Liver (tissue), 9 donors: Measurements from ENCODE around the gene EPHB2. TPM values are rescaled to one million over a fixed set of nuclear protein-coding genes. Genes with fewer than 3 reads are reported as not detected.

Experiments
- DNase-seq: peaks from one replicate; pipeline ENCODE4 v3.0.0-alpha.2; 2017; ENCODE audit warnings: low spot score
- H3K27ac ChIP-seq, 2 donors: one replicate each; pipeline ENCODE4 v1.7.0; 2013; ENCODE audit warnings: inconsistent platforms in 2 of 2, low read length in 2 of 2, control low read depth in 1 of 2, low read depth in 1 of 2, mild to moderate bottlenecking in 1 of 2
- H3K27me3 ChIP-seq, 4 donors: one replicate each; pipeline versions ENCODE4 v1.6.1 to v1.7.0; 2013; ENCODE audit warnings: low read length in 3 of 4, inconsistent platforms in 1 of 4, mild to moderate bottlenecking in 1 of 4, moderate library complexity in 1 of 4; ENCODE audit not compliant: control insufficient read depth in 4 of 4, insufficient read depth in 4 of 4
- H3K36me3 ChIP-seq, 4 donors: one replicate each; pipeline versions ENCODE4 v1.6.1 to v1.7.0; 2013; ENCODE audit warnings: low read length in 3 of 4, mild to moderate bottlenecking in 3 of 4, low read depth in 1 of 4, moderate library complexity in 1 of 4; ENCODE audit not compliant: control insufficient read depth in 4 of 4, insufficient read depth in 3 of 4
- H3K4me1 ChIP-seq, 4 donors: one replicate each; pipeline versions ENCODE4 v1.6.1 to v1.7.0; 2013; ENCODE audit warnings: low read length in 3 of 4, mild to moderate bottlenecking in 3 of 4, moderate library complexity in 1 of 4; ENCODE audit not compliant: control insufficient read depth in 4 of 4, insufficient read depth in 4 of 4
- H3K4me3 ChIP-seq, 3 donors: one replicate each; pipeline versions ENCODE4 v1.6.1 to v1.7.0; 2013; ENCODE audit warnings: low read length in 3 of 3, control low read depth in 1 of 3, low read depth in 1 of 3, mild to moderate bottlenecking in 1 of 3
- H3K9ac ChIP-seq, 2 donors: one replicate each; pipeline ENCODE4 v1.7.0; 2013; ENCODE audit warnings: low read length in 2 of 2, mild to moderate bottlenecking in 2 of 2, moderate library complexity in 2 of 2, control low read depth in 1 of 2, low read depth in 1 of 2
- H3K9me3 ChIP-seq, 4 donors: one replicate each; pipeline versions ENCODE4 v1.6.1 to v1.7.0; 2013; ENCODE audit warnings: low read length in 3 of 4; ENCODE audit not compliant: control insufficient read depth in 4 of 4
- ATF3 ChIP-seq: IDR thresholded peaks from 2 replicates; pipeline ENCODE4 v1.6.1; 2016; ENCODE audit warnings: antibody characterized with exemption
- CTCF ChIP-seq: fragments of 150-350 bp; IDR thresholded peaks from 2 replicates; pipeline ENCODE4 v1.5.1; 2017; ENCODE audit warnings: improper control_type of control experiment, low read depth, low read length; ENCODE audit not compliant: missing input control
- EGR1 ChIP-seq, 2 donors: IDR thresholded peaks; 2 replicates each; pipeline ENCODE4 v1.6.1; 2016 to 2018; ENCODE audit warnings: antibody characterized with exemption in 2 of 2, low read depth in 2 of 2
- FOXA1 ChIP-seq: IDR thresholded peaks from 2 replicates; pipeline ENCODE4 v1.6.1; 2016; ENCODE audit warnings: antibody characterized with exemption
- FOXA2 ChIP-seq: IDR thresholded peaks from 2 replicates; pipeline ENCODE4 v1.6.1; 2016; ENCODE audit warnings: antibody characterized with exemption
- GABPA ChIP-seq, 2 donors: IDR thresholded peaks in 1 of 2; conservative IDR thresholded peaks in 1 of 2; 2 replicates each; pipeline ENCODE4 v1.6.1; 2016; ENCODE audit warnings: antibody characterized with exemption in 2 of 2, mild to moderate bottlenecking in 1 of 2, moderate library complexity in 1 of 2
- HNF4A ChIP-seq, 2 donors: conservative IDR thresholded peaks; 2 replicates each; pipeline ENCODE4 v1.6.1; 2016; ENCODE audit warnings: antibody characterized with exemption in 2 of 2, mild to moderate bottlenecking in 2 of 2
- HNF4G ChIP-seq: IDR thresholded peaks from 2 replicates; pipeline ENCODE4 v1.6.1; 2016; ENCODE audit warnings: antibody characterized with exemption
- JUND ChIP-seq, 2 donors: IDR thresholded peaks; 2 replicates each; pipeline ENCODE4 v1.6.1; 2016; ENCODE audit warnings: antibody characterized with exemption in 2 of 2
- MAX ChIP-seq: IDR thresholded peaks from 2 replicates; pipeline ENCODE4 v1.6.1; 2016; ENCODE audit warnings: antibody characterized with exemption
- NR2F2 ChIP-seq: IDR thresholded peaks from 2 replicates; pipeline ENCODE4 v1.6.1; 2016; ENCODE audit warnings: antibody characterized with exemption
- RAD21 ChIP-seq, 2 donors: IDR thresholded peaks; 2 replicates each; pipeline ENCODE4 v1.6.1; 2016; ENCODE audit warnings: antibody characterized with exemption in 2 of 2, mild to moderate bottlenecking in 2 of 2
- REST ChIP-seq: IDR thresholded peaks from 2 replicates; pipeline ENCODE4 v1.6.1; 2016; ENCODE audit warnings: antibody characterized with exemption, mild to moderate bottlenecking
- RXRA ChIP-seq, 2 donors: IDR thresholded peaks; 2 replicates each; pipeline ENCODE4 v1.6.1; 2017 to 2018; ENCODE audit warnings: antibody characterized with exemption in 2 of 2, mild to moderate bottlenecking in 1 of 2
- SP1 ChIP-seq: IDR thresholded peaks from 2 replicates; pipeline ENCODE4 v1.6.1; 2018; ENCODE audit warnings: antibody characterized with exemption, mild to moderate bottlenecking
- TAF1 ChIP-seq: conservative IDR thresholded peaks from 2 replicates; pipeline ENCODE4 v1.6.1; 2016; ENCODE audit warnings: antibody characterized with exemption, mild to moderate bottlenecking
- YY1 ChIP-seq: IDR thresholded peaks from 2 replicates; pipeline ENCODE4 v1.6.1; 2016; ENCODE audit warnings: antibody characterized with exemption, mild to moderate bottlenecking
- ZBTB33 ChIP-seq: IDR thresholded peaks from 2 replicates; pipeline ENCODE4 v1.6.1; 2016; ENCODE audit warnings: antibody characterized with exemption
- whole genome bisulfite sequencing: extraction: QIAGEN DNeasy Blood & Tissue Kit; methylation state at CpG from one replicate; pipeline ENCODE4 v1.1.7; 2013; 5-methylcytosine and 5-hydroxymethylcytosine counted together
- polyA plus RNA-seq, 2 donors: library from polyadenylated mRNA; stranded (reverse) in 1 of 2; unstranded in 1 of 2; fragments of 200-250 nt in 1 of 2; fragments of >200 nt in 1 of 2; fragmentation: Nextera tagmentation in 1 of 2; extraction: Ambion mirVana in 1 of 2; gene quantifications; one replicate each; pipeline versions ENCODE4 v1.2.1 to v1.2.3, GENCODE V29; 2013 to 2015
- total RNA-seq, 2 donors: library from RNA; depleted of rRNA; stranded (reverse); fragments of >200 nt; gene quantifications; one replicate each; pipeline ENCODE4 v1.2.3, GENCODE V29; 2014
- donor health status: healthy.
- donor health status: healthy.
- donor health status: healthy.
- donor health status: healthy.
- donor health status: healthy.

Gene EPHB2
- total and polyA plus RNA-seq, 4 donors, result 0.07 to 1.0 (median 0.38) TPM

- no peak for TF ChIP-seq NR2F2
- no peak for TF ChIP-seq GABPA (IDR thresholded peaks at IDR 0.05 in 1 of 2, conservative IDR thresholded peaks at IDR 0.05 in 1 of 2)
- no peak for TF ChIP-seq HNF4A (conservative IDR thresholded peaks at IDR 0.05)
- no peak for TF ChIP-seq REST
- TF ChIP-seq RAD21 (IDR thresholded peaks at IDR 0.05), result no peak
- TF ChIP-seq MAX, result no peak
- TF ChIP-seq ZBTB33, result no peak
- no peak for TF ChIP-seq FOXA1
- TF ChIP-seq EGR1 (IDR thresholded peaks at IDR 0.05; ENCODE audit: low read depth in 2 of 2), result no peak
- TF ChIP-seq YY1, result no peak
- no peak for TF ChIP-seq SP1
- TF ChIP-seq TAF1, result no peak
- no peak for TF ChIP-seq FOXA2
- no peak for TF ChIP-seq CTCF
- TF ChIP-seq HNF4G, result no peak
- no peak for TF ChIP-seq ATF3
- no peak for TF ChIP-seq JUND (IDR thresholded peaks at IDR 0.05)
- TF ChIP-seq RXRA (IDR thresholded peaks at IDR 0.05), result no peak
- Histone ChIP-seq H3K4me1 (no peaks in the 10 kb centered on the region), H3K27ac (no peak overlapping the region), H3K36me3 (no peaks in the 10 kb centered on the region), H3K27me3 (no peaks in the 10 kb centered on the region), H3K4me3 (no peak overlapping the region), H3K9ac (no peak overlapping the region), H3K9me3 (no peaks in the 10 kb centered on the region)
- 89% methylated on average over 5 of the region's 5 CpGs for WGBS
- no peak for DNase-seq
Observed at GRCh38 chr1:22875841-22876240, 165.2 kb downstream of the EPHB2 start.
